GM19043 (cell line): ENCODE measurements around the gene RABGAP1L.
"Not testable (repeated sequence)": the region's sequence is repeated elsewhere in the genome, so short reads cannot be mapped to it uniquely, and the experiment has no call there.

Experiments used
- ATAC-seq: cut with Tn5 transposase; IDR thresholded peaks from one replicate; pipeline ENCODE4 v1.9.1; 2021; ENCODE audit warnings: low read depth; ENCODE audit not compliant: unreplicated experiment

Gene RABGAP1L

GRCh38 chr1:174232761-174233160 lies 73.4 kb downstream of the RABGAP1L start:
- ATAC-seq, result no peak

- not testable (repeated sequence) for ATAC-seq
Measured at GRCh38 chr1:174238845-174239501, 79.7 kb downstream of the RABGAP1L start.

GRCh38 chr1:174239541-174239940 lies 80.2 kb downstream of the RABGAP1L start:
- ATAC-seq, result no peak

- no peak for ATAC-seq
Measured at GRCh38 chr1:174242856-174243255, 83.5 kb downstream of the RABGAP1L start.

- no peak for ATAC-seq
Measured at GRCh38 chr1:174243451-174244000, 84.2 kb downstream of the RABGAP1L start.

GRCh38 chr1:174244017-174244416 lies 84.7 kb downstream of the RABGAP1L start:
- ATAC-seq, result no peak

- ATAC-seq, result no peak
Measured at GRCh38 chr1:174247472-174247871, 88.2 kb downstream of the RABGAP1L start.

- ATAC-seq, result no peak
Measured at GRCh38 chr1:174248041-174248440, 88.7 kb downstream of the RABGAP1L start.

GRCh38 chr1:174256386-174256785 lies 97.1 kb downstream of the RABGAP1L start:
- ATAC-seq, result not testable (repeated sequence)

- no peak for ATAC-seq
Measured at GRCh38 chr1:174258148-174258550, 98.8 kb downstream of the RABGAP1L start.

GRCh38 chr1:174262349-174263241 lies 103.3 kb downstream of the RABGAP1L start:
- ATAC-seq, result no peak

- no peak for ATAC-seq
Measured at GRCh38 chr1:174265282-174265681, 106.0 kb downstream of the RABGAP1L start.

- ATAC-seq, result no peak
Measured at GRCh38 chr1:174266476-174266875, 107.2 kb downstream of the RABGAP1L start.

- no peak for ATAC-seq
Measured at GRCh38 chr1:174266991-174267612, 107.8 kb downstream of the RABGAP1L start.

GRCh38 chr1:174269989-174270651 lies 110.8 kb downstream of the RABGAP1L start:
- ATAC-seq, result no peak

- ATAC-seq, result no peak
Measured at GRCh38 chr1:174273190-174273589, 113.9 kb downstream of the RABGAP1L start.

GRCh38 chr1:174273776-174274175 lies 114.5 kb downstream of the RABGAP1L start:
- no peak for ATAC-seq

GRCh38 chr1:174274452-174274851 lies 115.1 kb downstream of the RABGAP1L start:
- no peak for ATAC-seq

- ATAC-seq, result no peak
Measured at GRCh38 chr1:174274884-174275283, 115.6 kb downstream of the RABGAP1L start.

GRCh38 chr1:174276087-174276486 lies 116.8 kb downstream of the RABGAP1L start:
- no peak for ATAC-seq

- ATAC-seq, result no peak
Measured at GRCh38 chr1:174284052-174284451, 124.7 kb downstream of the RABGAP1L start.
